Caki2 (cell line): ENCODE results near the gene JPH3. TPM values are rescaled to one million over a fixed set of nuclear protein-coding genes. Genes with fewer than 3 reads are reported as not detected.

Experiments used
- DNase-seq: peaks from one replicate; pipeline ENCODE4 v3.0.0-alpha.2; 2015; ENCODE audit warnings: low read depth
- in situ Hi-C: cut with HindIII; loops from 2 replicates; pipeline ENCODE4 v1.10.0; 2016; ENCODE audit warnings: low sequenced_read_pairs, low pct_unique_long_range_greater_than_20kb, mixed read lengths
- total RNA-seq: library from RNA; depleted of rRNA; stranded (reverse); fragments of >200 nt; shearing (Covaris generic); gene quantifications from 2 replicates; pipeline ENCODE4 v1.2.3, GENCODE V29; 2014; ENCODE audit warnings: low replicate concordance

Gene JPH3
- total RNA-seq, 1 experiment from 2014 or later: 0.03 TPM

GRCh38 chr16:87637357-87637756 is 35.0 kb downstream of the JPH3 start:
- in situ Hi-C loops: no loop called here
- no peak for DNase-seq

- in situ Hi-C loops: no loop called here
- DNase-seq: no peak
These were observed 36.4 kb downstream of the JPH3 start for GRCh38 chr16:87638736-87639135.

- in situ Hi-C loops: no loop called here
- no peak for DNase-seq
These were observed 39.4 kb downstream of the JPH3 start for GRCh38 chr16:87641721-87642120.

- no peak for DNase-seq
- in situ Hi-C loops: no loop called here
These were observed 40.2 kb downstream of the JPH3 start for GRCh38 chr16:87642491-87642890.

- in situ Hi-C loops: no loop called here
- DNase-seq: no peak
These were observed 41.9 kb downstream of the JPH3 start for GRCh38 chr16:87644186-87644585.

- in situ Hi-C loops: no loop called here
These were observed 42.3 kb downstream of the JPH3 start for GRCh38 chr16:87644596-87644995.

GRCh38 chr16:87645802-87646201 is 43.5 kb downstream of the JPH3 start:
- no peak for DNase-seq
- in situ Hi-C loops: no loop called here

More at GRCh38 chr16:87644596-87644995, 42.3 kb downstream of the JPH3 start:
- DNase-seq: no peak

GRCh38 chr16:87647431-87648185 is 45.3 kb downstream of the JPH3 start:
- in situ Hi-C loops: no loop called here
- DNase-seq: no peak

GRCh38 chr16:87648236-87648635 is 45.9 kb downstream of the JPH3 start:
- DNase-seq: no peak
- in situ Hi-C loops: no loop called here

- no peak for DNase-seq
- in situ Hi-C loops: no loop called here
These were observed 46.6 kb downstream of the JPH3 start for GRCh38 chr16:87648698-87649487.

GRCh38 chr16:87652386-87652785 is 50.1 kb downstream of the JPH3 start:
- no peak for DNase-seq
- in situ Hi-C loops: no loop called here

- in situ Hi-C loops: no loop called here
- DNase-seq: no peak
These were observed 50.5 kb downstream of the JPH3 start for GRCh38 chr16:87652799-87653198.

- no peak for DNase-seq
- in situ Hi-C loops: no loop called here
These were observed 50.9 kb downstream of the JPH3 start for GRCh38 chr16:87653234-87653633.

GRCh38 chr16:87654826-87655225 is 52.5 kb downstream of the JPH3 start:
- in situ Hi-C loops: no loop called here
- no peak for DNase-seq

- in situ Hi-C loops: no loop called here
- DNase-seq: no peak
These were observed 54.0 kb downstream of the JPH3 start for GRCh38 chr16:87656328-87656727.

GRCh38 chr16:87657621-87658192 is 55.4 kb downstream of the JPH3 start:
- no peak for DNase-seq
- in situ Hi-C loops: no loop called here

- DNase-seq: no peak
- in situ Hi-C loops: no loop called here
These were observed 56.4 kb downstream of the JPH3 start for GRCh38 chr16:87658564-87659225.

- peak; percentile 38 for DNase-seq
- in situ Hi-C loops: no loop called here
These were observed 59.3 kb downstream of the JPH3 start for GRCh38 chr16:87661561-87661960.
